ENCODE results near the gene GRID1.
A peak's percentile ranks its signal among the peaks of the same experiment; 100 is the strongest.

The GRID1 gene

GRCh38 chr10:86167121-86167761 lies 199.4 kb downstream of the GRID1 start:
- intact Hi-C loops (cut with DNase I; ENCODE audit: low total_unique reads): no loop called here
- H3K4me1 ChIP-seq: no peaks in the 10 kb centered on the region
- no peaks in the 10 kb centered on the region for H3K36me3 ChIP-seq
- H3K9me3 ChIP-seq: no peaks in the 10 kb centered on the region
- H3K27ac ChIP-seq: no peak overlapping the region
- no peaks in the 10 kb centered on the region for H3K27me3 ChIP-seq
- no peak overlapping the region for H3K4me3 ChIP-seq
- peak; percentile 10 to 55 for DNase-seq
- TF ChIP-seq, protein P1, sequence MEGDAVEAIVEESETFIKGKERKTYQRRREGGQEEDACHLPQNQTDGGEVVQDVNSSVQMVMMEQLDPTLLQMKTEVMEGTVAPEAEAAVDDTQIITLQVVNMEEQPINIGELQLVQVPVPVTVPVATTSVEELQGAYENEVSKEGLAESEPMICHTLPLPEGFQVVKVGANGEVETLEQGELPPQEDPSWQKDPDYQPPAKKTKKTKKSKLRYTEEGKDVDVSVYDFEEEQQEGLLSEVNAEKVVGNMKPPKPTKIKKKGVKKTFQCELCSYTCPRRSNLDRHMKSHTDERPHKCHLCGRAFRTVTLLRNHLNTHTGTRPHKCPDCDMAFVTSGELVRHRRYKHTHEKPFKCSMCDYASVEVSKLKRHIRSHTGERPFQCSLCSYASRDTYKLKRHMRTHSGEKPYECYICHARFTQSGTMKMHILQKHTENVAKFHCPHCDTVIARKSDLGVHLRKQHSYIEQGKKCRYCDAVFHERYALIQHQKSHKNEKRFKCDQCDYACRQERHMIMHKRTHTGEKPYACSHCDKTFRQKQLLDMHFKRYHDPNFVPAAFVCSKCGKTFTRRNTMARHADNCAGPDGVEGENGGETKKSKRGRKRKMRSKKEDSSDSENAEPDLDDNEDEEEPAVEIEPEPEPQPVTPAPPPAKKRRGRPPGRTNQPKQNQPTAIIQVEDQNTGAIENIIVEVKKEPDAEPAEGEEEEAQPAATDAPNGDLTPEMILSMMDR (IDR thresholded peaks at IDR 0.05): no peak

GRCh38 chr10:86165666-86166065 lies 200.9 kb downstream of the GRID1 start:
- Histone ChIP-seq H3K4me1 (no peaks in the 10 kb centered on the region), H3K27me3 (no peaks in the 10 kb centered on the region), H3K36me3 (no peaks in the 10 kb centered on the region), H3K4me3 (no peak overlapping the region), H3K9me3 (no peaks in the 10 kb centered on the region), H3K27ac (no peak overlapping the region)
- DNase-seq: peak; percentile 9 to 37
- TF ChIP-seq, protein P1 (IDR thresholded peaks at IDR 0.05): no peak
- intact Hi-C loops (cut with DNase I; ENCODE audit: low total_unique reads): no loop called here

DNA sequence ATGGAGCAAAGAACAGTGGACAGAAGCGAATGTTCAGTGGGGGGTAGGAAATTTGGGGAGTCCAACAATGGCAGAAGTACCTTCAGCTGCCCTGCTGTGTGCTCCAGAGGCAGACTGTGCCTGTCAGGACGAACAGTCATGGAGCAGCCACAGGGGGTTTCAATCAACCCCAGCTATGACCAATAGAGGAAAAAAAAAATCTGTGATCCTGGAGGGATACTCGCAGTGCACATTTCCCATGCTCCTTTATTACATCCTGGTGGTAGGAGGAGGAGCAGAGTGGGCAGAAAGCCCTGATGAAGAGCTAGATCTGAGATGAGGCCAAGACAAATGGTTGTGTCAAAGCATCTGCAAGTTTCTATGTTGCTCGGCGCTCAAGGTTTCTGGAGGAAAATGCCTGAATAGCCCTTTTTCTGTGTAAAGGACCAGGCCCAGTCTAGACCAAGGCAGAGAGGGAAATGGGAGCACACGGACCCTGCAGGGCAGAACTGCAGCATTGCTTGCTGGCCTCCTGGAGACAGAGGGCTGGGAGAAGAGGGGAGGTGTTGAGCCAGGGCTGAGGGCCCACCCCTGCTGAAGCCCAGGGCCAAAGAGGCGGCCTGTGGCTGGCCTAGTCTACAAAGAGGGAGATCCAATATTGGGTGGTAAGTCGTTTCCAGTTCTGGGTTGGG lies 201.5 kb downstream of the GRID1 start:
- Histone ChIP-seq H3K27ac (no peak overlapping the region), H3K27me3 (no peaks in the 10 kb centered on the region), H3K4me3 (no peak overlapping the region), H3K4me1 (no peaks in the 10 kb centered on the region), H3K9me3 (no peaks in the 10 kb centered on the region), H3K36me3 (no peaks in the 10 kb centered on the region)
- intact Hi-C loops (cut with DNase I; ENCODE audit: low total_unique reads): no loop called here
- TF ChIP-seq, protein P1 (IDR thresholded peaks at IDR 0.05): no peak
- peak; percentile 11 to 35 for DNase-seq

GRCh38 chr10:86164174-86164774 lies 202.3 kb downstream of the GRID1 start:
- peak; percentile 12 to 23 for DNase-seq
- no peaks in the 10 kb centered on the region for H3K9me3 ChIP-seq
- intact Hi-C loops (cut with DNase I; ENCODE audit: low total_unique reads): no loop called here
- H3K27me3 ChIP-seq: no peaks in the 10 kb centered on the region
- no peak overlapping the region for H3K27ac ChIP-seq
- TF ChIP-seq, protein P1 (IDR thresholded peaks at IDR 0.05): no peak
- H3K36me3 ChIP-seq: no peaks in the 10 kb centered on the region
- no peaks in the 10 kb centered on the region for H3K4me1 ChIP-seq
- no peak overlapping the region for H3K4me3 ChIP-seq

DNA sequence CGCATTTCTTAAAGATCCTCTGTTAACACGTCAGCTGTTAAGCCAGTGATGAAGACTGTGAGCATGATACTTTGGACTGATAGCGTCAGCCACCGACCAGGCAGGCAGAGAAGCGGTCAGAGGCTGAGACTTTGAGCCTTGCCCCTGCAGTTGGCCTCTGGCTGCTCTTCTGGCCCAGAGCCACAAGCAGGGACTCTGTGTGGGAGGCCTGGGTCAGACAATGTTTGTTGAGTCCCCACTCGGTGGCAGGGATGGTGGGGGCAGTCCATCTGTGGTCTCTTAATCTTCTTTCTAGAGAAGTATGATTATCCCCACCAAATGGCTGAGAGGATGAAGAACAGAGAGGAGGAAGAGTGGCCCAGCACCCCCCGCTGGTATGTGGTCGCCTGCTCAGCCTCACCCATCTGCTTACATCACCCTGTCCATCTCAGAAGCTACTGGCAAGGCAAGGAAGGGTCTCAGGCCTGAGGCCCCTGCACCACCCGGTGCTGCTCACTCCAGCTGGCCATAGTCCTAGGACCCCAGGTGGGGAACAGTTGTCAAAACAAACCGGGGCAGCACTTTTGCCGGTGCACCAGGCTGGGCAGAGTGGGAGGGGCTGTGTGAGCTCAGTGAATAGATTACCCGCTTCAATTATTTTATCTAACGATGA lies 202.9 kb downstream of the GRID1 start:
- Histone ChIP-seq H3K27ac (no peak overlapping the region), H3K27me3 (no peaks in the 10 kb centered on the region), H3K4me1 (no peaks in the 10 kb centered on the region), H3K9me3 (no peaks in the 10 kb centered on the region), H3K36me3 (no peaks in the 10 kb centered on the region), H3K4me3 (no peak overlapping the region)
- intact Hi-C loops (cut with DNase I; ENCODE audit: low total_unique reads): no loop called here
- peak in 1 of 2 donors; percentile 47 for DNase-seq
- TF ChIP-seq, protein P1 (IDR thresholded peaks at IDR 0.05): no peak
